HG02970 (cell line): ENCODE results near the gene METRNL.

Experiments
- ATAC-seq: cut with Tn5 transposase; IDR thresholded peaks from one replicate; pipeline ENCODE4 v1.9.1; 2021; ENCODE audit warnings: mild to moderate bottlenecking, moderate library complexity, moderate number of reproducible peaks; ENCODE audit not compliant: unreplicated experiment, low FRiP score

The METRNL gene

GRCh38 chr17:83089328-83090132 lies 10.1 kb downstream of the METRNL start:
- no peak for ATAC-seq

- ATAC-seq, result no peak
These were observed 11.2 kb downstream of the METRNL start for GRCh38 chr17:83090444-83091256.

- no peak for ATAC-seq
These were observed 12.1 kb downstream of the METRNL start for GRCh38 chr17:83091257-83092141.

GRCh38 chr17:83092186-83092585 lies 12.8 kb downstream of the METRNL start:
- ATAC-seq, result no peak

GRCh38 chr17:83092931-83093330 lies 13.5 kb downstream of the METRNL start:
- no peak for ATAC-seq

GRCh38 chr17:83093506-83093905 lies 14.1 kb downstream of the METRNL start:
- no peak for ATAC-seq

- no peak for ATAC-seq
These were observed 14.9 kb downstream of the METRNL start for GRCh38 chr17:83094291-83094690.

- no peak for ATAC-seq
These were observed 15.6 kb downstream of the METRNL start for GRCh38 chr17:83095016-83095415.

GRCh38 chr17:83096401-83097224 lies 17.2 kb downstream of the METRNL start:
- no peak for ATAC-seq

- no peak for ATAC-seq
These were observed 18.4 kb downstream of the METRNL start for GRCh38 chr17:83097831-83098230.

- ATAC-seq, result no peak
These were observed 19.1 kb downstream of the METRNL start for GRCh38 chr17:83098241-83099085.

GRCh38 chr17:83099086-83099555 lies 19.7 kb downstream of the METRNL start:
- ATAC-seq, result no peak

GRCh38 chr17:83099570-83100181 lies 20.3 kb downstream of the METRNL start:
- no peak for ATAC-seq

GRCh38 chr17:83100220-83100852 lies 20.9 kb downstream of the METRNL start:
- ATAC-seq, result no peak

GRCh38 chr17:83100853-83101391 lies 21.5 kb downstream of the METRNL start:
- no peak for ATAC-seq

GRCh38 chr17:83101805-83102480 lies 22.5 kb downstream of the METRNL start:
- no peak for ATAC-seq
